HCT116 (cell line): ENCODE data around the gene TBC1D4. TPM values are rescaled to one million over a fixed set of nuclear protein-coding genes. Genes with fewer than 3 reads are reported as not detected.

ENCODE experiments used
- ATAC-seq: fragments of 200-7000 bp; cut with Tn5 transposase; 2 replicates; pipeline ENCODE4 v1.9.1; 2020; ENCODE audit warnings: mild to moderate bottlenecking, moderate library complexity
- BruUV-seq: library from RNA; stranded (reverse); fragments of 400-500 nt; replicated peaks from 2 replicates; lab custom pipeline; 2021; lab: Mats Ljungman, UMichigan
- CTCF ChIA-PET: fragments of 300-600 bp; sonication (Branson Sonifier 250); formaldehyde crosslinking; loops from one replicate; lab custom pipeline; 2021; ENCODE audit warnings: antibody characterized with exemption; lab: Charles Lee
- POLR2A ChIA-PET: fragments of 300-600, 350-600 bp; sonication (Branson Sonifier 250); formaldehyde crosslinking; loops from one replicate; lab custom pipeline; 2021; ENCODE audit warnings: antibody characterized with exemption; lab: Charles Lee
- RAD21 ChIA-PET, 2 experiments: fragments of 300-600 bp; sonication (Branson Sonifier 250); formaldehyde crosslinking; loops; one replicate each; lab custom pipeline; 2023; ENCODE audit warnings: low total read pairs in 2 of 2; ENCODE audit not compliant: uncharacterized antibody in 2 of 2, unreplicated experiment in 2 of 2, low non-redundant PET in 1 of 2; lab: Charles Lee
- DNase-seq: peaks from one replicate; pipeline ENCODE4 v3.0.0-alpha.2; 2010; ENCODE audit warnings: low read depth, low spot score
- H2AFZ ChIP-seq: fragments of 200-600 bp; shearing (Covaris generic), sonication (generic); 2 replicates; pipeline ENCODE4 v1.6.1; 2017; ENCODE audit warnings: low read depth, mixed run types, mixed read lengths, antibody characterized with exemption, low read length; ENCODE audit not compliant: poor library complexity, severe bottlenecking
- H3K27ac ChIP-seq: 2 replicates; pipeline ENCODE4 v1.5.1; 2012; ENCODE audit warnings: low read depth, low read length
- H3K27me3 ChIP-seq: fragments of 200-600 bp; sonication (generic); 2 replicates; pipeline ENCODE4 v1.6.1; 2016; ENCODE audit warnings: mixed run types, low read length, mixed read lengths; ENCODE audit not compliant: insufficient read depth
- H3K36me3 ChIP-seq, 2 experiments: fragments of 200-500 bp in 1 of 2; fragments of 200-600 bp in 1 of 2; sonication (Bioruptor generic) in 1 of 2; sonication (generic) in 1 of 2; 2 replicates each; pipeline versions ENCODE4 v1.5.1 to v1.6.1; 2014 to 2016; ENCODE audit warnings: low read length in 2 of 2, inconsistent platforms in 1 of 2, mixed read lengths in 1 of 2, mixed run types in 1 of 2; ENCODE audit not compliant: insufficient read depth in 2 of 2, control insufficient read depth in 1 of 2
- H3K4me1 ChIP-seq, 2 experiments: fragments of 200-600 bp in 1 of 2; sonication (generic) in 1 of 2; 2 replicates each; pipeline versions ENCODE4 v1.5.1 to v1.6.1; 2012 to 2017; ENCODE audit warnings: low read length in 2 of 2, inconsistent platforms in 1 of 2, mild to moderate bottlenecking in 1 of 2, mixed read lengths in 1 of 2, mixed run types in 1 of 2, moderate library complexity in 1 of 2; ENCODE audit not compliant: insufficient read depth in 2 of 2, control insufficient read depth in 1 of 2
- H3K4me2 ChIP-seq: fragments of 200-600 bp; sonication (generic); 2 replicates; pipeline ENCODE4 v1.6.1; 2017; ENCODE audit warnings: mixed run types, low read length, mixed read lengths
- H3K4me3 ChIP-seq, 2 experiments: fragments of 200-600 bp in 1 of 2; sonication (generic) in 1 of 2; replicated peaks in 1 of 2; 2 replicates each; pipeline ENCODE4 v1.5.1; 2011 to 2016; ENCODE audit warnings: low read length in 2 of 2, control low read depth in 1 of 2, low read depth in 1 of 2, mild to moderate bottlenecking in 1 of 2, mixed read lengths in 1 of 2, mixed run types in 1 of 2
- H3K79me2 ChIP-seq: fragments of 200-600 bp; sonication (generic); 2 replicates; pipeline ENCODE4 v1.6.1; 2017; ENCODE audit warnings: mild to moderate bottlenecking, mixed run types, low read length, moderate library complexity, mixed read lengths; ENCODE audit not compliant: insufficient read depth
- H3K9ac ChIP-seq: fragments of 200-600 bp; sonication (generic); 2 replicates; pipeline ENCODE4 v1.6.1; 2016; ENCODE audit warnings: low read length, mixed read lengths
- H3K9me2 ChIP-seq: fragments of 200-600 bp; sonication (generic), shearing (Covaris generic); 2 replicates; pipeline ENCODE4 v1.6.1; 2017; ENCODE audit warnings: mixed run types, mild to moderate bottlenecking, moderate library complexity; ENCODE audit not compliant: insufficient read depth
- H3K9me3 ChIP-seq, 2 experiments: fragments of 200-500 bp in 1 of 2; fragments of 200-600 bp in 1 of 2; sonication (Bioruptor generic) in 1 of 2; sonication (generic) in 1 of 2; 2 replicates each; pipeline ENCODE4 v1.6.1; 2014 to 2017; ENCODE audit warnings: low read length in 2 of 2, mixed read lengths in 2 of 2, inconsistent platforms in 1 of 2, low read depth in 1 of 2, mild to moderate bottlenecking in 1 of 2, mixed run types in 1 of 2, moderate library complexity in 1 of 2; ENCODE audit not compliant: control insufficient read depth in 1 of 2, insufficient read depth in 1 of 2
- H4K20me1 ChIP-seq: fragments of 200-600 bp; sonication (generic), shearing (Covaris generic); 2 replicates; pipeline ENCODE4 v1.6.1; 2017; ENCODE audit warnings: mixed run types, mild to moderate bottlenecking, moderate library complexity; ENCODE audit not compliant: insufficient read depth
- ATF3 ChIP-seq: IDR thresholded peaks from 2 replicates; pipeline ENCODE4 v1.6.1; 2012
- CBX3 ChIP-seq: IDR thresholded peaks from 2 replicates; pipeline ENCODE4 v1.6.1; 2012; ENCODE audit warnings: low read depth
- EGR1 ChIP-seq: IDR thresholded peaks from 2 replicates; pipeline ENCODE4 v1.6.1; 2012; ENCODE audit warnings: low read depth
- ELF1 ChIP-seq: IDR thresholded peaks from 2 replicates; pipeline ENCODE4 v1.6.1; 2012; ENCODE audit warnings: low read depth, borderline replicate concordance
- EZH2 ChIP-seq: fragments of 200-600 bp; sonication (generic); IDR thresholded peaks from 2 replicates; pipeline ENCODE4 v1.6.1; 2017; ENCODE audit warnings: antibody characterized with exemption, mixed run types
- EZH2phosphoT487 ChIP-seq: fragments of 200-600 bp; IDR thresholded peaks from 2 replicates; pipeline ENCODE4 v1.6.1; 2018; ENCODE audit warnings: antibody characterized with exemption, borderline replicate concordance
- FOSL1 ChIP-seq: IDR thresholded peaks from 2 replicates; pipeline ENCODE4 v1.6.1; 2012; ENCODE audit warnings: low read depth
- JUND ChIP-seq: IDR thresholded peaks from 2 replicates; pipeline ENCODE4 v1.6.1; 2012
- POLR2A ChIP-seq: IDR thresholded peaks from 2 replicates; pipeline ENCODE4 v1.7.0; 2011; ENCODE audit warnings: borderline replicate concordance; ENCODE audit not compliant: insufficient read depth, insufficient read length; ENCODE audit errors: extremely low read depth
- POLR2AphosphoS5 ChIP-seq: IDR thresholded peaks from 2 replicates; pipeline ENCODE4 v1.6.1; 2011; ENCODE audit warnings: mild to moderate bottlenecking, low read depth, low read length, moderate library complexity
- RAD21 ChIP-seq: IDR thresholded peaks from 2 replicates; pipeline ENCODE4 v1.6.1; 2012; ENCODE audit warnings: low read depth, mild to moderate bottlenecking
- REST ChIP-seq: IDR thresholded peaks from 2 replicates; pipeline ENCODE4 v1.6.1; 2012; ENCODE audit warnings: low read depth
- SIN3A ChIP-seq: IDR thresholded peaks from 2 replicates; pipeline ENCODE4 v1.6.1; 2012; ENCODE audit warnings: low read depth
- SP1 ChIP-seq: IDR thresholded peaks from 2 replicates; pipeline ENCODE4 v1.6.1; 2012; ENCODE audit warnings: low read depth
- SRF ChIP-seq: IDR thresholded peaks from 2 replicates; pipeline ENCODE4 v1.6.1; 2012; ENCODE audit warnings: low read depth
- TCF7L2 ChIP-seq: IDR thresholded peaks from 2 replicates; pipeline ENCODE4 v1.7.0; 2011; ENCODE audit warnings: borderline replicate concordance, inconsistent platforms; ENCODE audit not compliant: insufficient read depth, insufficient read length; ENCODE audit errors: extremely low read depth
- YY1 ChIP-seq: IDR thresholded peaks from 2 replicates; pipeline ENCODE4 v1.6.1; 2011; ENCODE audit warnings: low read length, low read depth, moderate library complexity, mild to moderate bottlenecking; ENCODE audit not compliant: insufficient replicate concordance; ENCODE audit errors: extremely low read depth
- ZBTB33 ChIP-seq: IDR thresholded peaks from 2 replicates; pipeline ENCODE4 v1.6.1; 2011; ENCODE audit warnings: mild to moderate bottlenecking, low read length, moderate library complexity; ENCODE audit not compliant: insufficient replicate concordance; ENCODE audit errors: extremely low read depth
- ZFX ChIP-seq: fragments of 450-650 bp; IDR thresholded peaks from 2 replicates; pipeline ENCODE4 v1.6.1; 2017
- ZNF274 ChIP-seq: fragments of 200-500 bp; sonication (Bioruptor generic); IDR thresholded peaks from 2 replicates; pipeline ENCODE4 v1.6.1; 2014; ENCODE audit warnings: mild to moderate bottlenecking, low read depth, low read length, inconsistent platforms
- intact Hi-C: fragments of 100-400 bp; cut with micrococcal nuclease; formaldehyde crosslinking; loops from 2 replicates; pipeline ENCODE4 v1.10.0; 2022
- total RNA-seq: library from RNA; stranded (reverse); gene quantifications from one replicate; pipeline ENCODE4 v1.2.1, GENCODE V29; 2021; ENCODE audit not compliant: unreplicated experiment

Gene TBC1D4
- total RNA-seq, 1 experiment from 2014 or later: 24.6 TPM

- Histone ChIP-seq H3K9me3 (no peaks in the 10 kb centered on the region), H3K36me3 (no peaks in the 10 kb centered on the region; a peak in 1 of 4 replicates), H3K79me2 (no peaks in the 10 kb centered on the region), H3K27ac (no peak overlapping the region), H3K27me3 (no peaks in the 10 kb centered on the region), H2AFZ (no peak overlapping the region), H3K9ac (no peak overlapping the region), H3K4me1 (no peaks in the 10 kb centered on the region; a peak in 1 of 4 replicates), H3K4me3 (no peak overlapping the region), H3K4me2 (no peak overlapping the region), H3K9me2 (no peaks in the 10 kb centered on the region), H4K20me1 (no peaks in the 10 kb centered on the region)
- intact Hi-C loops: no loop called here
- ATAC-seq (no peak), DNase-seq (no peak)
- TF ChIP-seq JUND (no peak), EZH2 (no peak), SP1 (no peak), ZNF274 (no peak), CBX3 (no peak), FOSL1 (no peak), POLR2AphosphoS5 (no peak), ATF3 (no peak), SIN3A (no peak), POLR2A (no peak), ZBTB33 (no peak), YY1 (no peak), EGR1 (no peak), EZH2phosphoT487 (no peak), ELF1 (no peak), SRF (no peak), ZFX (no peak), RAD21 (no peak), REST (no peak), TCF7L2 (no peak)
- POLR2A ChIA-PET: no interaction called here
- CTCF ChIA-PET: no interaction called here
- BruUV-seq: no TSS peak
- RAD21 ChIA-PET: no interaction called here
Measured at GRCh38 chr13:75345193-75345592, 136.8 kb downstream of the TBC1D4 start.
